ENCODE measurements around the gene DUSP22. TPM values are rescaled to one million over a fixed set of nuclear protein-coding genes. Genes with fewer than 3 reads are reported as not detected.

The DUSP22 gene
- total RNA-seq, 1 experiment from 2014 or later: 25.0 TPM

DNA sequence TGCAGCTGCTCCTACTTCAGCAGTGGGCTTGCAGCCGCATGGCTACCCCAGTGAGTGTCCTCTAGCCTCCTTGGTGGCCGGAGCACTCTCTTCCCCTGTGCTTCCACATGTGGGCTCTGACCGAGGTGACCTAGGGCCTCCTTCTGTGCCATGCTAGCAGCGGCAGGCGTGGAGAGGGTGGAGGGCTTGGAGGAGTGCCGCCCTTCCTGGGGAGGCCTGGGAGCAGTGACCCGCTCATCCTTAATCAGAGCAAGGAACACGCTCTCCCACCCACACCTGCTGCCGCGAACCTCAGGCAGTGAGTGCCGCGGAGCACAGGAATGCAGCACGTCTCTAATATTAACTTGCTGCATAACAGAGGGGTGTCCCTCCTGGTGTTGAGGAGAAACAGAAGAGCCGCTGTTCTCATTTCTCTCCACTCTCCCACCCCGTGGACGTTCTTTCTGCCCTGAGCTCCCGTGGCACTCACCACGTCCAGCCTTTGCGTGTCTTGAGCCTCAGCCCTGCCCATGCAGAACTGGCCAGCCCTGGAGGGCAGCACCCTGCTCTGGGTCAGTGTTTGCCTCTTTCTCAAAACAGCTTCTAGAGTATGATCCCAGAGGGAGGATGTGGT is 31.9 kb downstream of the DUSP22 start:
- Histone ChIP-seq H4K8ac (replicated peaks; ENCODE audit: insufficient read length, low read depth, low read length) (no peak overlapping the region), H3K23ac (ENCODE audit: insufficient read length, low read depth, low read length) (no peak overlapping the region), H3K27me3 (ENCODE audit: insufficient read depth, low read length) (no peaks in the 10 kb centered on the region), H2AFZ (ENCODE audit: low read length) (no peak overlapping the region), H4K20me1 (ENCODE audit: control insufficient read depth, insufficient read depth, insufficient read length) (no peaks in the 10 kb centered on the region), H3K14ac (ENCODE audit: insufficient read depth, low read length) (no peak overlapping the region), H3K9me3 (ENCODE audit: control insufficient read depth, low read depth, low read length) (peaks cover 72% of the 10 kb centered on the region), H3T11ph (ENCODE audit: low read length) (no peak overlapping the region), H2BK20ac (ENCODE audit: low read depth, low read length, poor library complexity, severe bottlenecking) (no peak overlapping the region), H3K4ac (ENCODE audit: low read depth, low read length) (no peak overlapping the region), H4K91ac (ENCODE audit: insufficient read length, low read depth, low read length) (no peak overlapping the region), H3K9ac (ENCODE audit: extremely low read depth, insufficient read length, low read length) (no peak overlapping the region), H2BK15ac (ENCODE audit: low read depth, low read length) (no peak overlapping the region), H3K4me1 (ENCODE audit: insufficient read depth, low read length) (no peaks in the 10 kb centered on the region), H2AK5ac (ENCODE audit: insufficient read length, low read length) (no peak overlapping the region), H3K79me2 (ENCODE audit: insufficient read depth, low read length) (no peaks in the 10 kb centered on the region), H3K79me1 (ENCODE audit: insufficient read depth, low read depth, low read length, poor library complexity, severe bottlenecking) (no peaks in the 10 kb centered on the region), H2BK12ac (ENCODE audit: insufficient read length, low read depth, low read length) (no peak overlapping the region), H3K56ac (ENCODE audit: insufficient read length, low read depth, low read length) (no peak overlapping the region), H3K4me2 (ENCODE audit: insufficient read depth, insufficient read length, low read length) (no peak overlapping the region), H2BK120ac (ENCODE audit: low read depth, low read length, poor library complexity, severe bottlenecking) (no peak overlapping the region), H4K5ac (ENCODE audit: insufficient read length, low read depth, low read length) (no peak overlapping the region), H3K18ac (ENCODE audit: insufficient read length, low read depth, low read length) (no peak overlapping the region), H2BK5ac (ENCODE audit: insufficient read length, low read length) (no peak overlapping the region), H3K23me2 (ENCODE audit: insufficient read length, low read depth, low read length, poor library complexity, severe bottlenecking) (no peaks in the 10 kb centered on the region), H3K27ac (ENCODE audit: insufficient read length, low read depth, low read length) (no peak overlapping the region)
- TF ChIP-seq CTCF (conservative IDR thresholded peaks at IDR 0.05): no peak
- no peaks in the 10 kb centered on the region; the same call in 1 of the 2 replicates for H3K27me3 Mint-ChIP-seq (ENCODE audit: low read depth)
- DNase-seq: no peak
- H3K36me3 Mint-ChIP-seq (ENCODE audit: insufficient read depth in 1 of 3, low read depth in 3 of 3): peaks cover 15 to 24% (median 15%) of the 10 kb centered on the region in 3 experiments; a peak in 6 of 7 replicates
- peak overlapping the region in 1 of 3 experiments; percentile 29; a peak in 1 of 7 replicates for H3K27ac Mint-ChIP-seq
- WGBS (ENCODE audit: extremely low coverage, insufficient read length, low lambda C conversion rate): no CpG with 5 or more reads among the region's 19 CpGs
- H3K4me3 Mint-ChIP-seq: no peak overlapping the region
- H3K4me1 Mint-ChIP-seq: peaks cover 3 to 6% of the 10 kb centered on the region in 2 experiments
- peaks cover 3 to 24% of the 10 kb centered on the region in 2 experiments for H3K9me3 Mint-ChIP-seq

All from H9 (cell line).